ENCODE results near the gene KEL.

The KEL gene

DNA sequence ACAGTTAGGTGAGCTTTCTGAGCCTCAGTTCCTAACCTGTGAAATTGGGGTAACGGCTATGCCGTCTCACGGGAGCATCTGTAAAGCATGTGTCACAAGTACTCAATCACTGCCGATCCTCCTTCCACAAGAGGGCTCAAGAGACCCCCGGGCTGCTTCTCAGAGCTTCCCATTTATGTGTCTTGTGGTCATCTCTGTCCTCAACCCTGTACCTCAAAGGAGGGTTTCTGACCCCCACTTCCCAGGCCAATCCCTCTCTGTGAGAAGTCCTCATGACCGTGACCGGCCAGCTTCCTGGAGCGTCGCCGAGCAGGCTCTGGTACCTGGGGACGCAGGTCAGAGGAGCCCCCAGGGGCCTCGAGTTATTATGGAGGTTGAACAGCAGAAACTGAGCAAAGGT lies 28.1 kb downstream of the KEL start:
- in situ Hi-C loops (cut with HindIII; ENCODE audit: low pct_unique_long_range_greater_than_20kb, low sequenced_read_pairs): no loop called here
- TF ChIP-seq JUND (IDR thresholded peaks at IDR 0.05; ENCODE audit: low read depth): no peak
- no peak for DNase-seq (ENCODE audit: low read depth in 1 of 2, low spot score in 1 of 2)

DNA sequence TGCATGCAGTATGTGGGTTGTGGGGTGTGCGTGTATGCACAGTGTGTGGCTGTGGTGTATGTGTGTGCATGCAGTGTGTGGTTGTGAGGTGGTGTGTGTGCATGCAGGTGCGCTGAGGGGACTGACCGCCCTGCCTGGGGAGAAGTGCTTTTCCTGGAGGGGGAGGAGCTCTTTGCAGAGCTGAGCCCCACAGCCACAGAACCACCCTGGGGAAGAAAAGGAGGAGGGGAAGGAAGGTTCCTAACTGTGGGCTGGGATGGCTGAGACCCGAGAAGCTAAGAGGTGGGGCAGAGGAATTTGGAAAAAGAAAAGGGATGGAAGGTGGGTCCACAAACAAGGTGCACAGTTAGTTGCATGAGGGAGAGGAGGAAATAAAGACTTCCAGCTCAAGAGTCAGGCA lies 28.5 kb downstream of the KEL start, which contains the start of gene TRPV5:
Gene TRPV5, minus strand, starts transcription at position 123 of the 400 bp plus-strand sequence. CDS start 287 bp downstream, outside the sequence.
- DNase-seq (ENCODE audit: low read depth in 1 of 2, low spot score in 1 of 2): no peak
- TF ChIP-seq JUND (IDR thresholded peaks at IDR 0.05; ENCODE audit: low read depth): no peak
- in situ Hi-C loops (cut with HindIII; ENCODE audit: low pct_unique_long_range_greater_than_20kb, low sequenced_read_pairs): no loop called here

DNA sequence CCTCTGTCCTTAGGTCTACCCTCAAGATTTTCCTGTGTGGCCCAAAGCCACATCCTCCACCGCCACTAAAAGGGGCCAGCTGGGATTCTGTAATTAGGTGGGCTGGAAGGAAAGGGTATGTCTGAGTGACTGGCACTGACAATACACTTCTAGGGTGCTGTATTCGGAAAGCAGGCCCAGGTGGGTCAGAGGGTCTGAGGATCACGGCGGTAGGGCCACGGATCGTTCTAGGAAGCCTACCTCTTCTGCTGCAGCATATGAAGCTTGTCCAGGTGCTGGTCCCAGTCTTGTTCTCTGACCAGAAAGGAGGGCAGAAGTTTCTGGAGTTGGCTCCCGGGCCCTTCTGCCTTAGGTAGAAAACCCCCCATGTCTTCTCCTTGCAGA lies 29.1 kb downstream of the KEL start:
- TF ChIP-seq JUND (IDR thresholded peaks at IDR 0.05; ENCODE audit: low read depth): no peak
- no peak for DNase-seq (ENCODE audit: low read depth in 1 of 2, low spot score in 1 of 2)
- in situ Hi-C loops (cut with HindIII; ENCODE audit: low pct_unique_long_range_greater_than_20kb, low sequenced_read_pairs): no loop called here

DNA sequence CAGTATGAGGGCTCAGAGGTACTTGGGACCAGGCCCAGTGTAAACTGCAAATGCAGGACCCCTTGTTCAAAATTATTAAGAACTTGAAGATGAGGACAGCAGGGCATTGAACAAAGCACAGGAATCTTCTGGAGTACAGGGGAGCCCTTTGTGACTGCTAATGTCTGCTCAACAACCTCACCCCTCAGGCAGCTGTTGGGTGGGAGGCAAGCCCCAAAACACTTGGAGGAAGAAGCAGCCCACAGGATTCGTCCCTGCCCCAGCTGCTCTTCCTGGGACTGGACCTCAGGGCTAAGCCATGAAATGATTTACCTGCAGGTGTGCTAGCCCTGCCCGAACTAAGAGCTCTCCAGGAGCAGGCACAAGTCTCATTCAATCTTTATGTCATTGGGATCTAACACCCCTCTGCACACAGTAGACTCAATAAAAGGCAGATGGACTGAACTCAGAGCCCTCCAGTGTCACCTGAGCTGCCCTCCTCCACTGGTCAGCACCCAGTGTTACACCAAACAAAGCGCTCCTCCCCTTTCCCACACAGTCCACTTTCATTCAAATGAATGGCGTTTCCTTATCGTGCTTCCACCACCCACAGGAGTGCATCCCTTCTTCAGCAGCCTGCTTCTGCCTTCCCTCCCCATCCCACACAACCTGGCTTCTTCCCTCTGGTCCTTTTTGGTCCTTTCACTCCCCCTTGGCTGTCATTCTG lies 29.6 kb downstream of the KEL start:
- no peak for TF ChIP-seq JUND (IDR thresholded peaks at IDR 0.05; ENCODE audit: low read depth)
- in situ Hi-C loops (cut with HindIII; ENCODE audit: low pct_unique_long_range_greater_than_20kb, low sequenced_read_pairs): no loop called here
- DNase-seq (ENCODE audit: low read depth in 1 of 2, low spot score in 1 of 2): no peak

DNA sequence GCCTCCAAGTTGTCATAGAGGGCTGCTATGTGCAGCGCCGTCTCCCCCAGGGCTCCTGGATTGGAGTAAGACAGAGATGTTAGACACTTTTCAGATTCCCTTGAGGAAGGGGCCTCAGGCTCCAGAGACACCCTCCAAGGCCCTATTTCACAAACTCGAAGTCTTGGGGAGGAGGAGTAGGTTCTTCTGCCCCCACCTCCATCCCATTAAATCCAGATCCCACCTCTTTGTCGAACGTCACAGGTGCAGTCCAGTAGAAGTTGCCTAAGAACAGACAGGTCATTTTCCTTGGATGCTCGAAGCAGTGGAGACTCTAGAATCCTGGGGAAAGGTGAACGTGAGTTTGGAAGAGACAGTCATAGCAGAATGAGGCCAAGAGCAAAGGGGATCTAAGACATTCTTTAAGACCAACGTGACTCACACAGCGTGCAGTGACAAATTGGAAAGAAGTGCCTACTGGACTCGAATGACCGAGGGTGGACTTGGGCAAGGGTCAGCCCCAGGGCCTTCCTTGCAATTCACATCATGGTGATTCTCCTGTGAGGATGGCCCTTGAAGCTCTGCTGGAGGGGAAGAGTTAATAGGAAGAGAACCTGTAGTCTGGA lies 31.9 kb downstream of the KEL start:
- no peak for DNase-seq (ENCODE audit: low read depth in 1 of 2, low spot score in 1 of 2)
- in situ Hi-C loops (cut with HindIII; ENCODE audit: low pct_unique_long_range_greater_than_20kb, low sequenced_read_pairs): no loop called here
- no peak for TF ChIP-seq JUND (IDR thresholded peaks at IDR 0.05; ENCODE audit: low read depth)

DNA sequence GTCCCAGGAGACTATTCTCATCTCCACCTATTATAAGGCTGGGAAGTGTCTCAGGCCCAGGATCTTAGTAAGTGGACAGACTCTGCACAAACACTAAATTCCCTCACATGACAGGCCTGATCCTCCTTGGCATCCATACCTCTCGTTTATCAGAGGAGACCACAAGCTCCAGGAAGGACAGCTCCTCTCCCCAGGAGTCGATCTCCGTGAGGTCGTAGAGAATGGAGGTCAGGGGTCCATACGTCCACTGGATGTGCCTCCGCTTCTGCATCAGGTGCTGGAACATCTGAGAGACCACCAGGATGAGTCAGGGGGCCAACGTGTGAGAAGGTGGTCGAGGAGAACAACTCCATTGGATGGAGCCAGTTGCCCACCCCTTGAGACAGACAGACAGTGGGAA lies 34.2 kb downstream of the KEL start:
- DNase-seq (ENCODE audit: low read depth in 1 of 2, low spot score in 1 of 2): no peak
- TF ChIP-seq JUND (IDR thresholded peaks at IDR 0.05; ENCODE audit: low read depth): no peak
- in situ Hi-C loops (cut with HindIII; ENCODE audit: low pct_unique_long_range_greater_than_20kb, low sequenced_read_pairs): no loop called here

DNA sequence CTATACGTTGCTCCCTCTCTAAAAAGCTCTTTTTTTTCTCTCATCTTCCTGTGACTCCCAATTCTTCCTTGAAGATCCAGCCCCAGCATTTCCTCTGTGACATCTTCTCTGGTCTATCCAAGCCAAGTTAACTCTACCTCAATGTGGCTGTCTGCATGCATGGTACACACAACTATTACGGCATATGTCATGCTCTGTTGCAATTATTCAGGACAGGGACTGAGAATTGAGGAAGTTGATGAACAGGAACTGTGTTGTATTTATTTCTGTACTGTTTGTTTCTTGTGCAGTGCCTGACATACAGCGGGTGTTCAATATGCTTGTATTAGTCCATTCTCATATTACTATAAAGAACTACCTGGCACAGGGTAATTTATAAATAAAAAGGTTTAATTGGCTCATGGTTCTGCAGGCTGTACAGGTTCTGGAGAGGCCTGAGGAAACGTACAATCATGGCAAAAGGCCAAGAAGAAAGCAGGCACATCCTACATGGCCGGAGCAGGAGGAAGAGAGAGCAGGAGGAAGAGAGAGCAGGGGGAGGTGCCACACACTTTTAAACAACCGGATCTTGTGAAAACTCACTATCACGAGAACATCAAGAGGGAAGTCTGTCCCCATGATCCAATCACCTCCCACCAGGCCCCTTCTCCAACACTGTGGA lies 34.9 kb downstream of the KEL start:
- DNase-seq (ENCODE audit: low read depth in 1 of 2, low spot score in 1 of 2): peak in 1 of 2 experiments; percentile 49
- in situ Hi-C loops (cut with HindIII; ENCODE audit: low pct_unique_long_range_greater_than_20kb, low sequenced_read_pairs): no loop called here

DNA sequence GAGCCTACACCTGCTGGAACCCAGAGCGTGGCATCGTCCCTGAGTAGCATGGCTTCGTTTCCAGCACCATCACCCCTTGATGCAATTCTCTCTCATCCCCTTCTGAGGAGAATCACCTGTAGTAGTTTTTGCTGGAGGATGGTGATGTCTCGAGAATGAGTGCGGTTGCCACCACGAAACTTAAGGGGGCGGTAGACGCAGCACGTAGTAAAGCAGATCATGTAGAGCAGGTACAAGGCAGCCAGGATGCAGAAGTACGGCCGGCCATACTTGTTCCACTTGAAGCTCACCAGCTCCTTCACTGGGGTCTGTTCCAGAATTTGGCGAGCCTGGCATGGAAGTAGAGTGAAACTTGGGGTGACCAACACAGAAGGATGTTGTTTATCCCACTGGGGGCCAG lies 36.8 kb downstream of the KEL start:
- in situ Hi-C loops (cut with HindIII; ENCODE audit: low pct_unique_long_range_greater_than_20kb, low sequenced_read_pairs): no loop called here
- TF ChIP-seq JUND (IDR thresholded peaks at IDR 0.05; ENCODE audit: low read depth): no peak
- no peak for DNase-seq (ENCODE audit: low read depth in 1 of 2, low spot score in 1 of 2)

More for the DNA sequence above, 34.9 kb downstream of the KEL start:
- no peak for TF ChIP-seq JUND (IDR thresholded peaks at IDR 0.05; ENCODE audit: low read depth)

DNA sequence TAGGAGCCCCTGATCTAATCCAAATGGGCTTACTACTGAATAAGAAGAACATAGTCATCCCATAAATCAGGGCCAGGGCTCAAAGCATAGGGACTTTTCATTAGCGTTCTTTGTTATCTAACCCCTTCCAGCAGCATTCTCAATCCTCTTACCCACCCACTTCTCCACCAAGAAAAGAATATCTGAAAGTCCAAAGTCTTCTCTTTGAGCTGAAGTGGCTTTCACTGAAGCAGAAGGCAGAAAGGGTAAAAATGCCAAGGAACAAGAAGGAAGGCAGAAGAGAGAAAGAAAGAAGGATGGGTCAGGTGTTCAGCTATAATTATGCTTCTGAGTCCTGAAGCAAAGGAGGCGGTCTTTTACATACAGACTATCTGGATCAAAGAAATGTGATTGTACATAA lies 38.8 kb downstream of the KEL start:
- TF ChIP-seq JUND (IDR thresholded peaks at IDR 0.05; ENCODE audit: low read depth): no peak
- DNase-seq (ENCODE audit: low read depth in 1 of 2, low spot score in 1 of 2): no peak
- in situ Hi-C loops (cut with HindIII; ENCODE audit: low pct_unique_long_range_greater_than_20kb, low sequenced_read_pairs): no loop called here

DNA sequence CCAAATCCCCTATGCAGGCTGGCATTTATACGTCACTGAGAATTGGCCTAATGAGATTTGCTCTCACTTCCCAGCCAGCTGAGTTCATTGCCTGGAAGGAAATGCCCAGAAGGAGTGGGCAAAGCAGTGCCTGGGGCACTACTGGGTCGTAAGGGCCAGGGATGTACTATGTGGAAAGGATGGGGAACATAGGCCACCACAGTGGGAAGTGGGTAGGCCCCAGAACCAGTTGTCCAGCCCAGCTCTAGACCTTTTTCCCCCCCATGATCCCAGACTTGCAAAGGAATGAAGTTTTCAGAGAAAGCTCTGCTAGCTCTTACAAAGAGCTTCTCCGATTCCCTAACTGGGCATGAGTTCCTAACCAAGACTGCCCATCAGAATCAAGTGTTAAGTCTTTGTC lies 42.5 kb downstream of the KEL start:
- TF ChIP-seq JUND (IDR thresholded peaks at IDR 0.05; ENCODE audit: low read depth): no peak
- DNase-seq (ENCODE audit: low read depth in 1 of 2, low spot score in 1 of 2): no peak
- in situ Hi-C loops (cut with HindIII; ENCODE audit: low pct_unique_long_range_greater_than_20kb, low sequenced_read_pairs): no loop called here

DNA sequence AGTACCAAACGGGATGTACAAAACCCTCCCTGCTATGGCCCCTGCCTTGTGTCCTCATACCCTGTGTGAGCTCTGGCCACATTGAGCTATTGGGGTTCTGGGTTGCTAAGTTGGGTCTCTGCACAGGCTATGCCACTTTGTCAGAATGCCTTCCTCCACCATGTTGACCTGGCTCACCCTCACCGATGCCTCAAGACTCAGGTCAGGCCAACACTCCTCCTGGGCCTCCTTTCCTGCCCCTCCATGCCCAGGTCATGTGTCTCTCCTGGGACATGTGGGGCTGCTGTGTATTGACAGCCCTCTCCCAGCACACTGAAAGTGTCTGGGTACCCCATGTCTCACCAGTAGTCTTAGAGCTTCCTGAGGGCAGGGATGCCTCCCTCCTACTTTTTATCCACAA lies 43.3 kb downstream of the KEL start:
- TF ChIP-seq JUND (IDR thresholded peaks at IDR 0.05; ENCODE audit: low read depth): no peak
- in situ Hi-C loops (cut with HindIII; ENCODE audit: low pct_unique_long_range_greater_than_20kb, low sequenced_read_pairs): no loop called here
- no peak for DNase-seq (ENCODE audit: low read depth in 1 of 2, low spot score in 1 of 2)

DNA sequence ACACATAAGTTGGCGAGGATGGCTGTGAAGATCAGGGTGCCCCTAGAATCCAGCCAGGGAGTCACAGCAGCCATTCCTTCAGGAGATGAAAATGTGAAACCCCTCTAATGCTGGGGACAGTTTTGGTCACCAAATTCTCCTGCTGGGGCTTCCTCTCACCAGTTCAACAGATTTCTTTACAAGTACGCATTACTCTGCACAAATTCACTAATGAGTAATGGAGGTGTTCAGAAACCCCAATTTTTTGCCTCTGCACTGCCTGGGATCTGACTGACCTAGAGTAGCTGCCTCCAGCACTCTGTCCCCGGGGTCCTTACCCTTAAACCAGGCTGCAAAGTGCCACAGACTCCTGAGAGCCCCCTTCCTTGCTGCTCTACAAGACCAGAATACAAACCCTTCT lies 44.7 kb downstream of the KEL start:
- in situ Hi-C loops (cut with HindIII; ENCODE audit: low pct_unique_long_range_greater_than_20kb, low sequenced_read_pairs): no loop called here
- no peak for TF ChIP-seq JUND (IDR thresholded peaks at IDR 0.05; ENCODE audit: low read depth)
- DNase-seq (ENCODE audit: low read depth in 1 of 2, low spot score in 1 of 2): no peak

DNA sequence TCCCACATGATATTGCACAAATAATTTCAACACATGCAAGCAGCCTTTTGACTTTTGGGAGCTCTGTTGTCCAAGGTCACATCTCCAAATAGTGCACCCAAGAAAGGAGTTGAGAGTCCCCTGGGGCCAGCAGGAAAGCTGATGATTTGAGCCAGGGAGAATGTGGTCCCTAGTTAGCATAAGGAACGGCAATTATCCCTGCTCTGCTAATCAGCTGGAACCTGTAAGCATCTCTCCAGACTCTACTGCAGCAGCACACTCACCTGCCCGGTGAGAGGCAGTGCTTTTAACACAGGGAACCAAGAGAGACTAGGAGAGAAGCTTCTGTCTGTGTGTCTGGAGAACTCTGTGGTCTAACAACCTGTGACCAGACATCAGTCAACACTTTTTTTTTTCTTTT lies 45.7 kb downstream of the KEL start:
- in situ Hi-C loops (cut with HindIII; ENCODE audit: low pct_unique_long_range_greater_than_20kb, low sequenced_read_pairs): no loop called here
- DNase-seq (ENCODE audit: low read depth in 1 of 2, low spot score in 1 of 2): no peak
- TF ChIP-seq JUND (IDR thresholded peaks at IDR 0.05; ENCODE audit: low read depth): no peak
